Measurements from ENCODE around the gene TMEM258.
A peak's percentile ranks its signal among the peaks of the same experiment; 100 is the strongest.

The TMEM258 gene

GRCh38 chr11:61746442-61747191 is 45.8 kb downstream of the TMEM258 start:
- Histone ChIP-seq H2BK5ac (ENCODE audit: low read depth, low read length, poor library complexity, severe bottlenecking) (no peak overlapping the region), H2BK120ac (ENCODE audit: low read depth, low read length) (no peak overlapping the region), H3K23ac (ENCODE audit: low read length in 2 of 2) (no peak overlapping the region), H3K18ac (ENCODE audit: low read depth in 1 of 2, low read length in 2 of 2) (no peak overlapping the region), H3K36me3 (ENCODE audit: control insufficient read depth in 1 of 2, insufficient read depth in 2 of 2, low read depth in 1 of 2, low read length in 2 of 2) (peaks cover 6 to 31% of the 10 kb centered on the region in 2 experiments), H2BK12ac (ENCODE audit: low read length in 2 of 2) (no peak overlapping the region), H3K27ac (ENCODE audit: low read length, poor library complexity, severe bottlenecking) (no peak overlapping the region), H3K14ac (ENCODE audit: low read length in 2 of 2) (no peak overlapping the region), H3K4me1 (ENCODE audit: control insufficient read depth, insufficient read depth, low read depth, low read length) (peaks cover 42% of the 10 kb centered on the region), H4K8ac (ENCODE audit: low read length) (peak overlapping the region; percentile 41), H2BK15ac (ENCODE audit: low read depth, poor library complexity, severe bottlenecking) (no peak overlapping the region), H2AK5ac (ENCODE audit: low read length, severe bottlenecking) (no peak overlapping the region), H3K27me3 (ENCODE audit: control insufficient read depth in 1 of 2, insufficient read depth in 1 of 2, low read length in 2 of 2) (peaks cover 0 to 19% of the 10 kb centered on the region in 2 experiments), H2AFZ (ENCODE audit: low read depth, low read length) (no peak overlapping the region), H3K4me2 (ENCODE audit: low read length, poor library complexity, severe bottlenecking) (no peak overlapping the region), H3K9ac (ENCODE audit: low read length) (no peak overlapping the region), H3K9me3 (ENCODE audit: control insufficient read depth, low read length) (no peaks in the 10 kb centered on the region), H3K4ac (ENCODE audit: low read depth in 1 of 2, low read length in 2 of 2) (no peak overlapping the region), H4K91ac (ENCODE audit: low read length) (no peak overlapping the region), H3K79me1 (replicated peaks; ENCODE audit: low read length, poor library complexity, severe bottlenecking) (no peaks in the 10 kb centered on the region), H3K4me3 (ENCODE audit: insufficient read depth in 1 of 2, low read depth in 1 of 2, low read length in 2 of 2) (no peak overlapping the region)
- DNase-seq = no peak
- WGBS = 83% methylated on average over 16 of the region's 19 CpGs

- H3K4ac ChIP-seq (ENCODE audit: low read depth in 1 of 2, low read length in 2 of 2) = no peak overlapping the region
- H3K79me1 ChIP-seq (replicated peaks; ENCODE audit: low read length, poor library complexity, severe bottlenecking) = no peaks in the 10 kb centered on the region
- H3K18ac ChIP-seq (ENCODE audit: low read depth in 1 of 2, low read length in 2 of 2) = no peak overlapping the region
- peaks cover 42% of the 10 kb centered on the region for H3K4me1 ChIP-seq (ENCODE audit: control insufficient read depth, insufficient read depth, low read depth, low read length)
- H3K23ac ChIP-seq (ENCODE audit: low read length in 2 of 2) = no peak overlapping the region
- H2AFZ ChIP-seq (ENCODE audit: low read depth, low read length) = no peak overlapping the region
- no peak for DNase-seq
- no peak overlapping the region for H4K91ac ChIP-seq (ENCODE audit: low read length)
- H3K36me3 ChIP-seq (ENCODE audit: control insufficient read depth in 1 of 2, insufficient read depth in 2 of 2, low read depth in 1 of 2, low read length in 2 of 2) = peaks cover 9 to 36% of the 10 kb centered on the region in 2 experiments
- H3K9me3 ChIP-seq (ENCODE audit: control insufficient read depth, low read length) = no peaks in the 10 kb centered on the region
- 84% methylated on average over 15 of the region's 15 CpGs for WGBS
- H3K9ac ChIP-seq (ENCODE audit: low read length) = no peak overlapping the region
- no peak overlapping the region for H2BK5ac ChIP-seq (ENCODE audit: low read depth, low read length, poor library complexity, severe bottlenecking)
- no peak overlapping the region for H2AK5ac ChIP-seq (ENCODE audit: low read length, severe bottlenecking)
- H2BK12ac ChIP-seq (ENCODE audit: low read length in 2 of 2) = no peak overlapping the region
- H3K14ac ChIP-seq (ENCODE audit: low read length in 2 of 2) = no peak overlapping the region
- H2BK15ac ChIP-seq (ENCODE audit: low read depth, poor library complexity, severe bottlenecking) = no peak overlapping the region
- H4K8ac ChIP-seq (ENCODE audit: low read length) = no peak overlapping the region
- H3K27me3 ChIP-seq (ENCODE audit: control insufficient read depth in 1 of 2, insufficient read depth in 1 of 2, low read length in 2 of 2) = peaks cover 0 to 19% of the 10 kb centered on the region in 2 experiments
- H3K4me3 ChIP-seq (ENCODE audit: insufficient read depth in 1 of 2, low read depth in 1 of 2, low read length in 2 of 2) = no peak overlapping the region
- H3K27ac ChIP-seq (ENCODE audit: low read length, poor library complexity, severe bottlenecking) = no peak overlapping the region
- no peak overlapping the region for H2BK120ac ChIP-seq (ENCODE audit: low read depth, low read length)
- H3K4me2 ChIP-seq (ENCODE audit: low read length, poor library complexity, severe bottlenecking) = no peak overlapping the region
Measured at GRCh38 chr11:61745781-61746441, 46.5 kb downstream of the TMEM258 start.

GRCh38 chr11:61744609-61745156 is 47.7 kb downstream of the TMEM258 start:
- 84% methylated on average over 9 of the region's 10 CpGs for WGBS

GRCh38 chr11:61744181-61744580 is 48.2 kb downstream of the TMEM258 start:
- no peak for DNase-seq

More at GRCh38 chr11:61744609-61745156, 47.7 kb downstream of the TMEM258 start:
- Histone ChIP-seq H3K79me1 (replicated peaks; ENCODE audit: low read length, poor library complexity, severe bottlenecking) (no peaks in the 10 kb centered on the region), H3K23ac (ENCODE audit: low read length in 2 of 2) (no peak overlapping the region), H2BK15ac (ENCODE audit: low read depth, poor library complexity, severe bottlenecking) (no peak overlapping the region), H3K9me3 (ENCODE audit: control insufficient read depth, low read length) (no peaks in the 10 kb centered on the region), H2BK5ac (ENCODE audit: low read depth, low read length, poor library complexity, severe bottlenecking) (no peak overlapping the region), H2BK12ac (ENCODE audit: low read length in 2 of 2) (no peak overlapping the region), H3K27ac (ENCODE audit: low read length, poor library complexity, severe bottlenecking) (no peak overlapping the region), H3K9ac (ENCODE audit: low read length) (no peak overlapping the region), H3K27me3 (ENCODE audit: control insufficient read depth in 1 of 2, insufficient read depth in 1 of 2, low read length in 2 of 2) (peaks cover 0 to 19% of the 10 kb centered on the region in 2 experiments), H4K8ac (ENCODE audit: low read length) (no peak overlapping the region), H3K4me2 (ENCODE audit: low read length, poor library complexity, severe bottlenecking) (no peak overlapping the region), H2AK5ac (ENCODE audit: low read length, severe bottlenecking) (no peak overlapping the region), H3K4me1 (ENCODE audit: control insufficient read depth, insufficient read depth, low read depth, low read length) (peaks cover 38% of the 10 kb centered on the region), H3K4ac (ENCODE audit: low read depth in 1 of 2, low read length in 2 of 2) (no peak overlapping the region), H3K14ac (ENCODE audit: low read length in 2 of 2) (no peak overlapping the region), H3K36me3 (ENCODE audit: control insufficient read depth in 1 of 2, insufficient read depth in 2 of 2, low read depth in 1 of 2, low read length in 2 of 2) (peaks cover 9 to 48% of the 10 kb centered on the region in 2 experiments), H2AFZ (ENCODE audit: low read depth, low read length) (no peak overlapping the region), H3K4me3 (ENCODE audit: insufficient read depth in 1 of 2, low read depth in 1 of 2, low read length in 2 of 2) (no peak overlapping the region), H3K18ac (ENCODE audit: low read depth in 1 of 2, low read length in 2 of 2) (no peak overlapping the region), H2BK120ac (ENCODE audit: low read depth, low read length) (no peak overlapping the region), H4K91ac (ENCODE audit: low read length) (no peak overlapping the region)
- no peak for DNase-seq

More at GRCh38 chr11:61744181-61744580, 48.2 kb downstream of the TMEM258 start:
- Histone ChIP-seq H3K9me3 (ENCODE audit: control insufficient read depth, low read length) (no peaks in the 10 kb centered on the region), H2AK5ac (ENCODE audit: low read length, severe bottlenecking) (no peak overlapping the region), H3K27me3 (ENCODE audit: control insufficient read depth in 1 of 2, insufficient read depth in 1 of 2, low read length in 2 of 2) (peaks cover 0 to 14% of the 10 kb centered on the region in 2 experiments), H2AFZ (ENCODE audit: low read depth, low read length) (no peak overlapping the region), H2BK5ac (ENCODE audit: low read depth, low read length, poor library complexity, severe bottlenecking) (no peak overlapping the region), H3K4me2 (ENCODE audit: low read length, poor library complexity, severe bottlenecking) (no peak overlapping the region), H3K14ac (ENCODE audit: low read length in 2 of 2) (no peak overlapping the region), H3K18ac (ENCODE audit: low read depth in 1 of 2, low read length in 2 of 2) (no peak overlapping the region), H3K4me1 (ENCODE audit: control insufficient read depth, insufficient read depth, low read depth, low read length) (peaks cover 38% of the 10 kb centered on the region), H3K79me1 (replicated peaks; ENCODE audit: low read length, poor library complexity, severe bottlenecking) (no peaks in the 10 kb centered on the region), H3K4ac (ENCODE audit: low read depth in 1 of 2, low read length in 2 of 2) (no peak overlapping the region), H2BK12ac (ENCODE audit: low read length in 2 of 2) (no peak overlapping the region), H3K9ac (ENCODE audit: low read length) (no peak overlapping the region), H3K23ac (ENCODE audit: low read length in 2 of 2) (no peak overlapping the region), H3K4me3 (ENCODE audit: insufficient read depth in 1 of 2, low read depth in 1 of 2, low read length in 2 of 2) (no peak overlapping the region), H2BK15ac (ENCODE audit: low read depth, poor library complexity, severe bottlenecking) (no peak overlapping the region), H3K27ac (ENCODE audit: low read length, poor library complexity, severe bottlenecking) (no peak overlapping the region), H4K8ac (ENCODE audit: low read length) (no peak overlapping the region), H2BK120ac (ENCODE audit: low read depth, low read length) (no peak overlapping the region), H3K36me3 (ENCODE audit: control insufficient read depth in 1 of 2, insufficient read depth in 2 of 2, low read depth in 1 of 2, low read length in 2 of 2) (peaks cover 9 to 53% of the 10 kb centered on the region in 2 experiments), H4K91ac (ENCODE audit: low read length) (no peak overlapping the region)
- 95% methylated on average over 20 of the region's 20 CpGs for WGBS
